ENCODE measurements around the gene CACNB1.

Gene CACNB1

DNA sequence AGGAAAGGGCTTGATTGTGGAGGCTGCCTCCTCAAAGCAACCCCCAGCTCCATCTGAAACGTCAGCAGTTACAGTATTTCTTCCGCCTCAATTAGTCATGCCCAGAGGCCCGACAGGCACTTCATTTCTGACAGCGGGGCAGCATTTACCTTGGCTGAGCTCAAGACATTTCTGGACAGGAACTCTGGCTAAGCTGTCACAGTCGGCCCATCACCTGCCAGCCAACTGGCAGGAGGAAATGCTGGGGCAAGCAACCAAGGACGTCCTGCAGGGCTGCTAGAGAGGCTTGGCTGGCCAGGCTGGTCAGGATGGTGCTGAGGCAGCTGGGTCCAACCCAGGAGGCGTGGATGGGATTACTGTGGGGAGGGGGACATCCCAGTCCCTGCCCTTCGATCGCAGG lies 73.8 kb downstream of the CACNB1 start:
- no peak for DNase-seq (ENCODE audit: low read depth)

Measured in stimulated activated CD8-positive, alpha-beta memory T cell treated with anti-CD3 and anti-CD28 coated beads, Interleukin-12 subunit alpha, Interleukin-12 subunit beta, amount 100 ng/mL, for 4 hours (primary cell).